Panc1 (cell line): ENCODE results near the gene FABP1.

Experiments used
- POLR2AphosphoS5 ChIP-seq: IDR thresholded peaks from 2 replicates; pipeline ENCODE4 v1.6.1; 2012; ENCODE audit warnings: mild to moderate bottlenecking, low read depth, low read length, moderate library complexity
- SIN3A ChIP-seq: IDR thresholded peaks from 2 replicates; pipeline ENCODE4 v1.6.1; 2012; ENCODE audit warnings: low read depth, mild to moderate bottlenecking, low read length, moderate library complexity, borderline replicate concordance; ENCODE audit not compliant: insufficient read depth
- TF ChIP-seq, protein P1 (sequence below): fragments of 450-650 bp; IDR thresholded peaks from 2 replicates; pipeline ENCODE4 v1.5.1; 2017; ENCODE audit warnings: mild to moderate bottlenecking
- TF ChIP-seq, protein P2 (sequence below), 2 experiments: IDR thresholded peaks; 2 replicates each; pipeline ENCODE4 v1.6.1; 2011 to 2012; ENCODE audit warnings: low read depth in 2 of 2, control low read depth in 1 of 2, low read length in 1 of 2, mild to moderate bottlenecking in 1 of 2, moderate library complexity in 1 of 2; ENCODE audit not compliant: insufficient read depth in 1 of 2

DNA sequence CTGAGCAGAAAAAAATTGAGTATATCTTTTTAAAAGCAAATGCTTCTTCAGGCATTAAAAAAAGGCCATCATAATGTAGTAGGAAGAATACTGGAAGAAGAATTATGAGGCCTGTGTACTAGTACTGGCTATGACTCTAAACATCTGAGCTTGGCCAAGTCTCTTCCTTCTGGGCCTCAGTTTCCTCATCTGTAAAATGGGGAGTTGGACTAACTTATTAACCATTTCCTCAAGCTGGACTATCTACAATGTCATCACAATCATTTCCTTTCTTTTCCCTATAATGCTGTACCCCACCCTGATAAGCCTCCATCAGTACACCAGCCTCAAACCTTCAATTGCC is 29.3 kb downstream of the FABP1 start:
- TF ChIP-seq, protein P1, sequence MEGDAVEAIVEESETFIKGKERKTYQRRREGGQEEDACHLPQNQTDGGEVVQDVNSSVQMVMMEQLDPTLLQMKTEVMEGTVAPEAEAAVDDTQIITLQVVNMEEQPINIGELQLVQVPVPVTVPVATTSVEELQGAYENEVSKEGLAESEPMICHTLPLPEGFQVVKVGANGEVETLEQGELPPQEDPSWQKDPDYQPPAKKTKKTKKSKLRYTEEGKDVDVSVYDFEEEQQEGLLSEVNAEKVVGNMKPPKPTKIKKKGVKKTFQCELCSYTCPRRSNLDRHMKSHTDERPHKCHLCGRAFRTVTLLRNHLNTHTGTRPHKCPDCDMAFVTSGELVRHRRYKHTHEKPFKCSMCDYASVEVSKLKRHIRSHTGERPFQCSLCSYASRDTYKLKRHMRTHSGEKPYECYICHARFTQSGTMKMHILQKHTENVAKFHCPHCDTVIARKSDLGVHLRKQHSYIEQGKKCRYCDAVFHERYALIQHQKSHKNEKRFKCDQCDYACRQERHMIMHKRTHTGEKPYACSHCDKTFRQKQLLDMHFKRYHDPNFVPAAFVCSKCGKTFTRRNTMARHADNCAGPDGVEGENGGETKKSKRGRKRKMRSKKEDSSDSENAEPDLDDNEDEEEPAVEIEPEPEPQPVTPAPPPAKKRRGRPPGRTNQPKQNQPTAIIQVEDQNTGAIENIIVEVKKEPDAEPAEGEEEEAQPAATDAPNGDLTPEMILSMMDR, result no peak
- TF ChIP-seq POLR2AphosphoS5 (no peak), SIN3A (no peak)
- TF ChIP-seq, protein P2, sequence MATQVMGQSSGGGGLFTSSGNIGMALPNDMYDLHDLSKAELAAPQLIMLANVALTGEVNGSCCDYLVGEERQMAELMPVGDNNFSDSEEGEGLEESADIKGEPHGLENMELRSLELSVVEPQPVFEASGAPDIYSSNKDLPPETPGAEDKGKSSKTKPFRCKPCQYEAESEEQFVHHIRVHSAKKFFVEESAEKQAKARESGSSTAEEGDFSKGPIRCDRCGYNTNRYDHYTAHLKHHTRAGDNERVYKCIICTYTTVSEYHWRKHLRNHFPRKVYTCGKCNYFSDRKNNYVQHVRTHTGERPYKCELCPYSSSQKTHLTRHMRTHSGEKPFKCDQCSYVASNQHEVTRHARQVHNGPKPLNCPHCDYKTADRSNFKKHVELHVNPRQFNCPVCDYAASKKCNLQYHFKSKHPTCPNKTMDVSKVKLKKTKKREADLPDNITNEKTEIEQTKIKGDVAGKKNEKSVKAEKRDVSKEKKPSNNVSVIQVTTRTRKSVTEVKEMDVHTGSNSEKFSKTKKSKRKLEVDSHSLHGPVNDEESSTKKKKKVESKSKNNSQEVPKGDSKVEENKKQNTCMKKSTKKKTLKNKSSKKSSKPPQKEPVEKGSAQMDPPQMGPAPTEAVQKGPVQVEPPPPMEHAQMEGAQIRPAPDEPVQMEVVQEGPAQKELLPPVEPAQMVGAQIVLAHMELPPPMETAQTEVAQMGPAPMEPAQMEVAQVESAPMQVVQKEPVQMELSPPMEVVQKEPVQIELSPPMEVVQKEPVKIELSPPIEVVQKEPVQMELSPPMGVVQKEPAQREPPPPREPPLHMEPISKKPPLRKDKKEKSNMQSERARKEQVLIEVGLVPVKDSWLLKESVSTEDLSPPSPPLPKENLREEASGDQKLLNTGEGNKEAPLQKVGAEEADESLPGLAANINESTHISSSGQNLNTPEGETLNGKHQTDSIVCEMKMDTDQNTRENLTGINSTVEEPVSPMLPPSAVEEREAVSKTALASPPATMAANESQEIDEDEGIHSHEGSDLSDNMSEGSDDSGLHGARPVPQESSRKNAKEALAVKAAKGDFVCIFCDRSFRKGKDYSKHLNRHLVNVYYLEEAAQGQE (IDR thresholded peaks at IDR 0.05; ENCODE audit: insufficient read depth in 1 of 2, low read depth in 2 of 2, low read length in 1 of 2), result no peak
